Panc1 (cell line): ENCODE results near the gene ALG12. TPM values are rescaled to one million over a fixed set of nuclear protein-coding genes. Genes with fewer than 3 reads are reported as not detected.

Experiments used
- ATAC-seq: fragments of 200-7000 bp; cut with Tn5 transposase; 2 replicates; pipeline ENCODE4 v1.9.1; 2020; ENCODE audit warnings: mild to moderate bottlenecking, moderate library complexity
- BruUV-seq: library from RNA; stranded (reverse); fragments of 400-500 nt; replicated peaks from 2 replicates; lab custom pipeline; 2021; lab: Mats Ljungman, UMichigan
- CTCF ChIA-PET: fragments of 300-600 bp; sonication (Branson Sonifier 250); formaldehyde crosslinking; loops from one replicate; lab custom pipeline; 2022; ENCODE audit warnings: antibody characterized with exemption; lab: Charles Lee
- POLR2A ChIA-PET: fragments of 300-600 bp; sonication (Branson Sonifier 250); formaldehyde crosslinking; loops from one replicate; lab custom pipeline; 2022; ENCODE audit warnings: antibody characterized with exemption; lab: Charles Lee
- DNase-seq: peaks from one replicate; pipeline ENCODE4 v3.0.0-alpha.2; 2010; ENCODE audit warnings: low read depth, low spot score
- H3K27ac ChIP-seq: 2 replicates; pipeline ENCODE4 v1.5.1; 2011; ENCODE audit warnings: mild to moderate bottlenecking, low read length, inconsistent platforms
- H3K27me3 ChIP-seq: fragments of 200-500 bp; sonication (Bioruptor generic); 2 replicates; pipeline ENCODE4 v1.6.0; 2014; ENCODE audit warnings: low read length, inconsistent platforms; ENCODE audit not compliant: control insufficient read depth, insufficient read depth
- H3K36me3 ChIP-seq: fragments of 200-500 bp; sonication (Bioruptor generic); 2 replicates; pipeline ENCODE4 v1.5.1; 2014; ENCODE audit warnings: inconsistent platforms, mild to moderate bottlenecking, low read length, moderate library complexity; ENCODE audit not compliant: control insufficient read depth, insufficient read depth
- H3K4me1 ChIP-seq: 2 replicates; pipeline ENCODE4 v1.5.1; 2011; ENCODE audit warnings: inconsistent platforms, mild to moderate bottlenecking, low read length, moderate library complexity; ENCODE audit not compliant: control insufficient read depth, insufficient read depth
- H3K4me3 ChIP-seq, 2 experiments: 2 replicates each; pipeline ENCODE4 v1.5.1; 2011 to 2012; ENCODE audit warnings: low read depth in 2 of 2, low read length in 2 of 2, mild to moderate bottlenecking in 2 of 2, inconsistent platforms in 1 of 2, moderate library complexity in 1 of 2
- H3K9me3 ChIP-seq: fragments of 200-500 bp; sonication (Bioruptor generic); 2 replicates; pipeline ENCODE4 v1.5.1; 2014; ENCODE audit warnings: low read depth, mild to moderate bottlenecking, inconsistent platforms, low read length, moderate library complexity; ENCODE audit not compliant: control insufficient read depth, insufficient read depth
- CTCF ChIP-seq: fragments of 450-650 bp; IDR thresholded peaks from 2 replicates; pipeline ENCODE4 v1.5.1; 2017; ENCODE audit warnings: mild to moderate bottlenecking
- POLR2AphosphoS5 ChIP-seq: IDR thresholded peaks from 2 replicates; pipeline ENCODE4 v1.6.1; 2012; ENCODE audit warnings: mild to moderate bottlenecking, low read depth, low read length, moderate library complexity
- REST ChIP-seq, 2 experiments: IDR thresholded peaks; 2 replicates each; pipeline ENCODE4 v1.6.1; 2011 to 2012; ENCODE audit warnings: low read depth in 2 of 2, control low read depth in 1 of 2, low read length in 1 of 2, mild to moderate bottlenecking in 1 of 2, moderate library complexity in 1 of 2; ENCODE audit not compliant: insufficient read depth in 1 of 2
- SIN3A ChIP-seq: IDR thresholded peaks from 2 replicates; pipeline ENCODE4 v1.6.1; 2012; ENCODE audit warnings: low read depth, mild to moderate bottlenecking, low read length, moderate library complexity, borderline replicate concordance; ENCODE audit not compliant: insufficient read depth
- TCF7L2 ChIP-seq: IDR thresholded peaks from 2 replicates; pipeline ENCODE4 v1.6.1; 2011; ENCODE audit warnings: mild to moderate bottlenecking, low read depth, low read length, inconsistent platforms
- in situ Hi-C: cut with HindIII; loops from 2 replicates; pipeline ENCODE4 v1.10.0; 2016; ENCODE audit warnings: low sequenced_read_pairs, low pct_unique_long_range_greater_than_20kb
- intact Hi-C: fragments of 100-400 bp; cut with micrococcal nuclease; formaldehyde crosslinking; loops from one replicate; pipeline ENCODE4 v1.10.0; 2022; ENCODE audit not compliant: unreplicated experiment
- total RNA-seq: library from RNA; stranded (reverse); gene quantifications from one replicate; pipeline ENCODE4 v1.2.1, GENCODE V29; 2021; ENCODE audit not compliant: unreplicated experiment

Gene ALG12
- total RNA-seq, 1 experiment from 2014 or later, result 23.4 TPM

GRCh38 chr22:49966774-49967705, 48.8 kb upstream of the ALG12 start:
- no TSS peak for BruUV-seq
- intact Hi-C loops (no loop called here), in situ Hi-C loops (no loop called here)
- DNase-seq, result no peak
- no peaks in the 10 kb centered on the region for H3K27me3 ChIP-seq
- peak overlapping the region; percentile 46 for H3K27ac ChIP-seq
- ChIA-PET POLR2A (no interaction called here), CTCF (interaction anchor here (0.6 kb wide), 1 partner anchor 36 kb away, joined by 3 read pairs; no protein-coding TSS in a partner anchor)
- TF ChIP-seq SIN3A (no peak), CTCF (no peak), POLR2AphosphoS5 (0 out of 2 replicates have a peak, but pooled peaks have one; percentile 1), TCF7L2 (no peak), REST (IDR thresholded peaks at IDR 0.05; ENCODE audit: insufficient read depth in 1 of 2, low read depth in 2 of 2, low read length in 1 of 2) (no peak)
- H3K36me3 ChIP-seq, result no peaks in the 10 kb centered on the region; the same call in 1 of the 2 replicates
- peak overlapping the region in 1 of 2 experiments; percentile 20; a peak in 1 of 4 replicates for H3K4me3 ChIP-seq
- peaks cover 63% of the 10 kb centered on the region for H3K4me1 ChIP-seq
- ATAC-seq, result no peak
- no peaks in the 10 kb centered on the region for H3K9me3 ChIP-seq

- Histone ChIP-seq H3K9me3 (no peaks in the 10 kb centered on the region), H3K27me3 (no peaks in the 10 kb centered on the region), H3K4me1 (peaks cover 63% of the 10 kb centered on the region), H3K27ac (peak overlapping the region; percentile 46), H3K36me3 (no peaks in the 10 kb centered on the region; the same call in none of the 2 replicates), H3K4me3 (no peak overlapping the region)
- DNase-seq, result no peak
- in situ Hi-C loops, result no loop called here
- no TSS peak for BruUV-seq
- ChIA-PET POLR2A (interaction anchor here (0.6 to 0.9 kb wide), 2 partner anchors 35 to 61 kb away, joined by 3 read pairs; no protein-coding TSS in a partner anchor), CTCF (interaction anchor here (1.1 kb wide), 1 partner anchor 64 kb away, joined by 3 read pairs; no protein-coding TSS in a partner anchor)
- TF ChIP-seq SIN3A, result no peak
- TF ChIP-seq POLR2AphosphoS5, result no peak
- TF ChIP-seq CTCF, result no peak
- TF ChIP-seq REST (IDR thresholded peaks at IDR 0.05; ENCODE audit: insufficient read depth in 1 of 2, low read depth in 2 of 2, low read length in 1 of 2), result no peak
- TF ChIP-seq TCF7L2, result no peak
- ATAC-seq, result no peak
- intact Hi-C loops, result no loop called here
Observed at GRCh38 chr22:49966041-49966773, 48.0 kb upstream of the ALG12 start.
